ENCODE data around the gene PRKAR1B.

GRCh38 chr7:768881-769504 is 41.9 kb upstream of the PRKAR1B start:
- TF ChIP-seq GATA3 (IDR thresholded peaks at IDR 0.05; ENCODE audit: low read depth, low read length) (no peak), GATA2 (IDR thresholded peaks at IDR 0.05; ENCODE audit: low read depth, low read length) (no peak)

Measured in SH-SY5Y (cell line).